ENCODE results near the gene LPAR1.

Gene LPAR1

GRCh38 chr9:110996436-110997220, 41.6 kb downstream of the LPAR1 start:
- no peak for DNase-seq

DNA sequence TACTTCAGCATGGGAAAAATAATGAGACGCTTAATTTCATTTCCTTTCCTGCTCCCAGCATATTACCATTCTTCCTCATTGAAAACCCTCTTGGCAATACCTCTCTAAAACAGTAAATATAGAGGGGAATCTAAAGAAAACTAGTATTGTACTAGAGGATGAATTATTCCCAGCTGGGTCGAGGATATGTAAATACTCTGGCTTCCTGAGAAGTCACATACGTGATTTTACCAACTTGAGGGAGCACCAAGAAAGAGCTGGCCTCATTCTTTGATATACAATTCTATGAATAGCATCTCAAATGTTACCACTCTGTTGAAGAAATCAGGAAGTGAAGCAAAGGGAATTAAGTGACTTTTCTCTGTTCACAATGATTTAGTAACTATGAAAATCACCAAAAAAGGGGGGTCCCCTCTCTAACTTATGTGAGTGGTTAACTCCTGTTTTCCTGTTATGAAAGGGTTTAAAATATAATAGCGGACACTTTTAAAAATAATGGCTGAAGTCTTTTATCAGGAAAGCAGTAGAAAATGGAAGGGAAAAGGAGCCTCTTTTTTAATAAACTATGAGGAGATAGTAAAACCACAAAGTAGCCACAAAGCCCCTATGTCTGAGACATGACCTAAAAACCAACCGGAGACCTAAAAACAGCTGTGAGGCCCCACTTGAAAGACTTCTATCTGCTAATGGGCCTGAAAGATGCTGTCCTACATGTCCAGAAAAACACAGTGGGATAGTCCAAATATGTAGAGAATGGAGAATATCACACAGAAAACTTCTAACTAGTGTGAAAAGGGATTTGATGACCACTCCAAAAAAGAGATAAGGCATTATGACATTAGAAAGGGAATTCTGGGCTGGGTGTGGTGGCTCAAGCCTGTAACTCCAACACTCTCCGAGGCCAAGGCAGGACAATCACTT, 42.6 kb downstream of the LPAR1 start:
- no peak for DNase-seq

DNA sequence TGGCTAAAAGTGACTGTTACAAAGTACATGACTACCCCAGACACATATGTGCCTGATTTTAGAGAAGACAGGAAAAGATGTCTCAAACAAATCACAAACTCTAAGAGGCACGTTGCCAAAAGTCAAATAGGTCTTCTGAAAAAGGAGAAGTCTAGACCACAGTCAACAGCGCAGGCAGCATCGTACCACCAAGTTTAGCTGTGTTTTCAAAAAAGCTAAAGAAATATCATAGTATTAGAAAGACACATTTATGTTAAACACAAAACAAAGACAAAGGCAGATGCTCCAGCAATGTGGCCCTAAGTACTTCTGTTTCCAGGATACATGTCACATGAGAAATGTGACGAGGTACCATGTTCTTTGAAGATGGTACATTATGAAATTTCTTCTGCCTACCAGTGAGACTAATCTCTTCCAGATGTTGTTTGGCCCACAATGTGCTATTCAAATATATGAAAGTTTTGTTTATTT, 43.5 kb downstream of the LPAR1 start:
- no peak for DNase-seq

- no peak for DNase-seq
Observed at GRCh38 chr9:110990481-110990880, 47.8 kb downstream of the LPAR1 start.

- no peak for DNase-seq
Observed at GRCh38 chr9:110986529-110986928, 51.7 kb downstream of the LPAR1 start.

DNA sequence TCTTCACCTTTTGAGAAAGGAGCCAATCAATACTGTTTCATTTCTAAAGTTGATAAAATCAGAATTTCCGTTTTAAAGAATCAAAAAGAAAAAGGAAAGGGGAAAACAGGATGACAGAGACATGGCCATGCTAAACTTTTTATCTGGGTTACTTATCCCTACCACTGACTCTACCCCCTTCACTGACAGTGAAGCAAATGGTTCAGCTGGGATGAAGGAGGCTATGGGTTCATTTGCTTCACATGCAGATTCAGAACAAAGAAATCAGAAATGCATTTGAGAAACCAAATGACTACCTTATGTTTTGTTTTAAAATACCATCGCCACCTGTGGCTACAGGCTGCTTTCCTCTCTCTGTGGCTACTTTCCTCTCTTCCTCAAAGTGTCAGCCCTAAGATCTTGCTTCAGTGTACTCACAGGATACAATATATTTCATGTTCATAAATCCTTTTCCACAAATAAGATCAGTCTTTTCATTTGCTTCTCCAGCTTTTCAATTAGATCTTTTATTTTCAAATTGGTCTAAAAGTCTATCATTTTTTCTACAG, 53.3 kb downstream of the LPAR1 start:
- no peak for DNase-seq

DNA sequence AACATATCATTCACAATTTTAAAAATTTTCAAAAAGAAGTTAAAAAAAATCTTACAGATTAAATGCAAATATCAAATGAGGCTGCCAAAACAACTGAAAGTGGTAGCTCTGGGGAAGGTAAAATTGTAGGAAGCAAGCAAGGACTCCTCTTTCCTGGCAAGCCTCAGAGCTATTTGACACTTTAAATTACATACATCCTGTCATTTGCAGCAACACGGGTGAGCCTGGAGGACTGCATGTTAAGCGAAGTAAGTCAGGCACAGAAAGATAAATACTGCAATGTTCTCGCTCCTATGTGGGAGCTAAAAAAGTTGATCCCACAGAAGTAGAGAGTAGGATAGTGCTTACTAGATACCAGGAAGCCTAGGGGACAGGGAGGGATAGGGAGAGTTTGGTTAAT, 58.0 kb downstream of the LPAR1 start:
- peak in 1 of 2 experiments; percentile 13 for DNase-seq

GRCh38 chr9:110979636-110980035, 58.6 kb downstream of the LPAR1 start:
- no peak for DNase-seq

DNA sequence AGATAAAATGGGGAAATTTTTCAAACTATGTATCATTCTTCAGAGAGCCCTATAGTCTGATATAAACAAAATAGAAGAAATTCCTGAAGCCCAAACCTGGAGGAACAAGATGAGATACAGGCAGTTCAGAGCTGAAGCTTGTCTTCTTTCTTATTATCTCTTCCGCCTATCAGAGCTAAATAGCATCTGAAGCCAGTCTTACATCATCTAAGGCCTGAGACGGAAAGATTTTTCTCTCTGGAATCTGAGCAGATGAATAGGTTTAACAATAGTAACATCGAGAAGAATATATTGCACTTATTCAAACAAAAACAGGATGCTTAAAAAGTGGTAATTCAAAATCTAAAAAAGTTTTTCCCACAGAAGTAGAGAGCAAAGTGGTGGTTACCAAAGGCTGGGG, 59.8 kb downstream of the LPAR1 start:
- DNase-seq: no peak

GRCh38 chr9:110977259-110977709, 61.0 kb downstream of the LPAR1 start:
- no peak for DNase-seq

- no peak for DNase-seq
Observed at GRCh38 chr9:110975969-110976368, 62.3 kb downstream of the LPAR1 start.

GRCh38 chr9:110975278-110975677, 63.0 kb downstream of the LPAR1 start:
- DNase-seq: no peak

- no peak for DNase-seq
Observed at GRCh38 chr9:110971705-110972104, 66.6 kb downstream of the LPAR1 start.

DNA sequence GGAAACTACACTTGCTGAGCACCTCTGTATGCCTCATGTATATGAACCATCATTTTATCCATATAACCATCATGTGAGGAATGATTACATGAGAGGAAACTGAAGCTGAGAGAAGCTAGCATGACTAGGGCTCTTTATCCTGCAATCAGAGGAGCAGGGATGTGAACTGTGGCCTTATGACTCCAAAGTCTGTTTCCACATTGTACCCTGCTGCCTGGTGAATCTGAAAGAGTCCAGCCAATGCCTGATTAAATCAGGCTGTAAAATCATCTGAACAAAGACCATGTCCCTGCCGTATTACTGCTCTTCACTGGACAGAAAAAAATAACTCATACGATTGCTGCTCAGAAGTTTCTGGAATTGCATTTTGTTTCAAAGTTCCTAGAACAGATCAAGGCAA, 67.0 kb downstream of the LPAR1 start:
- no peak for DNase-seq

- no peak for DNase-seq
Observed at GRCh38 chr9:110969971-110970386, 68.3 kb downstream of the LPAR1 start.

DNA sequence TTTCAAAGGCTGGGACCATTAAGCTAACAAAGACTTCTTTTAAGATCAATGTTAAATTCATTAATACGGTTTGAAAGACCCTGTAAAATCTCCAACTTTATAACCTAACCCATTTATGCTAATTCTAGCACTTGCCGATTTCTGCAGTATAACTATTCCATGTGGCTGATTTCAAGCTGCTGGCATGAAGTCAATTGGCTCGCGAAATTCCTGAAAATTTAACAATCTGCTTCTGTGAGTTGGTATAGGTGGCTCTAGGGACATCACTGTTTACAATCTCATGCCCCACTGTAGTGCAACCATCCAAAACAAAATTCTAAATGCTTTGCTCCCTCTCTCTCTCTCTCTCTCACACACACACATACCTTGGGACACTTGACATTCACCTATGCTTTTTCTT, 70.2 kb downstream of the LPAR1 start:
- DNase-seq: no peak

GRCh38 chr9:110967196-110967595, 71.1 kb downstream of the LPAR1 start:
- no peak for DNase-seq

GRCh38 chr9:110960288-110960687, 78.0 kb downstream of the LPAR1 start:
- DNase-seq: no peak

DNA sequence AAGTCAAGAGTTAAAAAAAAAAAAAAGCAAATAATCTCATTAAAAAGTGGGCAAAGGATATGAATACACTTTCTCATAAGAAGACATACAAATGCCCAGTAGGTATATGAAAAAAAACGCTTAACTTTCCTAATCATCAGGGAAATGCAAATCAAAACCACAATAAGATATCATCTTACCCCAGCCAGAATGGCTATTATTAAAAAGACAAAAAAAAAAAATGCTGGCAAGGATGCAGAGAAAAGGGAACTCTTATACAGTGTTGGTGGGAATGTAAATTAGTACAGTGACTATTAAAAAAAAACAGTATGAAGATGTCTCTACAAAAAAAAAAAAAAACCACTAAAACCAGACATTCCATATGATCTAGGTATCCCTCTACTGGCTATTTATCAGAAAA, 79.4 kb downstream of the LPAR1 start:
- no peak for DNase-seq

DNA sequence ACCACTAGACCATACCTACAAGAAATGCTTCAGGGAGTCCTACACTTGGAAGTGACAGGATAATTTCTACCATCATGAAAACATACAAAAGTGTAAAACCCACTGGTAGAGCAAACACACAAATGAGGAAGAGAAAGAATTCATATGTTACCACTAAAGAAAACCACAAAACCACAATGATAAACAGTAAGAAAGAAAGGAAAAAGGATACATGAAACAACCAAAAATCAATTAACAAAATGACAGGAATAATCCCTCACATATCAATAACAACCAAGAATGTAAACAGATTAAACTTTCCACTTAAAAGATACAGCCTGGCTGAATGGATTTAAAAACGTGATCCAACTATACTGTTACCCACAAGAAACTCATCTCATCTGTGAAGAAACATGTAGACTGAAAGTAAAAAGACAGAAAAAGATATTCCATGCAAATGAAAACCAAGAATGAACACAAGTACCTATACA, 83.4 kb downstream of the LPAR1 start:
- no peak for DNase-seq

DNA sequence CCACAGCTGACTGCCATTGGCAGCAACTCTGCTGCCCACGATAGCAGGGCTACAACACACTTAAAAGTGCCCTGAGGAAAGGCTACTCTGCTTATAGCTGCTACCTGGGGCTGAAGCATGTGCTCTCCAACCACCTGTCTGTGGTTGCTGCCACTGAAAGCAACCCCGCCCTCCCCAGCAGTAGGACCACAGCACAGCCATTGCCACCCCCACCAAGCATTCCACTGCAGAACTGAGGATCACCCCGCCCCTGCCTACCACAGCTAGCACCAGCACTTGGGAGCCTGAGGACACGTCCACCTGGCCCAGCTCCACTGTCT, 85.8 kb downstream of the LPAR1 start:
- no peak for DNase-seq

DNA sequence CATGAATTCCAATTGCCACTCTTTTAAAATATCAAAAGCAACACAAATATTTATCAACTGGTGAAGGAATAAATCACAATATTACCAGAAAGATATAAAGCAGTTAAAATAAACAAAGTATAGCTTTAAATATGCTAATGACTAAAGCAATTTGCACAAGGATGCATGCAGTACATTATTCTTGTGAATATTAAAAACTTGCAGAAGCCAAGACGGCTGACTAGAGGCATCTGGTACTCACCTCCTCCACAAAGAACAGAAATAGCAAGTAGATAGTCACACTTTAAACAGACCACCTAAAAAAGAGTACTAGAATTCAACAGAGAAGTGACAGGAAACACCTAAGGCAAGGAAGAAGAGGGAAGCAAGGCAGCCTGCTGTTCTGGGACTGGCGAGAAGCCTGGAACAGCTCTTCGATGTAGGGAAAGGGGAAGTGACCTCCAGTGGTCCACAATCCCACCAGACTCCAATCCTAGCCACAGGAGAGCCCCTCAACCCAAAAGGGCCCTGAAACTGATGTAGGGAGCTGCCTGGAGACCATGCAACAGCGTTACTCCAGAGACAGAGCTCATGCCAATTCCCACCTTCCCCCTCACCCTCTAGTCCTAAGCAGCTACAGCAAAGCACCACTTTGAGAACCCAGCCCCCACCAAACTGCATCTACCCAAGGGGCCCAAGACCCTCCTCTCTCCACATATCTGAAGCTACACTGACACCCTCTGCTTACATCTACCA, 86.3 kb downstream of the LPAR1 start:
- no peak for DNase-seq
